Neutrophil (primary cell): ENCODE measurements around the gene S100PBP.

ENCODE experiments used
- H3K27ac ChIP-seq: fragments of 200-600 bp; sonication (generic); 2 replicates; pipeline ENCODE4 v1.5.1; 2016; ENCODE audit warnings: mild to moderate bottlenecking, moderate library complexity
- H3K27me3 ChIP-seq: fragments of 200-600 bp; sonication (generic); 2 replicates; pipeline ENCODE4 v1.6.0; 2016; ENCODE audit warnings: mild to moderate bottlenecking
- H3K36me3 ChIP-seq: fragments of 200-600 bp; sonication (generic); 2 replicates; pipeline ENCODE4 v1.5.1; 2017
- H3K4me1 ChIP-seq, 2 experiments: fragments of 200-600 bp in 1 of 2; sonication (generic) in 1 of 2; 1 replicate in 1 of 2; 2 replicates in 1 of 2; pipeline versions ENCODE4 v1.5.1 to v1.6.1; 2013 to 2016; ENCODE audit warnings: low read depth in 1 of 2, low read length in 1 of 2, mild to moderate bottlenecking in 1 of 2, moderate library complexity in 1 of 2; ENCODE audit not compliant: control insufficient read depth in 1 of 2, insufficient read depth in 1 of 2
- H3K4me3 ChIP-seq, 2 experiments: fragments of 200-600 bp in 1 of 2; sonication (generic) in 1 of 2; 1 replicate in 1 of 2; 2 replicates in 1 of 2; pipeline ENCODE4 v1.5.1; 2013 to 2016; ENCODE audit warnings: low read depth in 1 of 2, low read length in 1 of 2, mild to moderate bottlenecking in 1 of 2, moderate library complexity in 1 of 2
- H3K9me3 ChIP-seq: fragments of 200-600 bp; sonication (generic); 2 replicates; pipeline ENCODE4 v1.5.1; 2016
- TF ChIP-seq, protein P1 (sequence below): fragments of 200-600 bp; sonication (generic); IDR thresholded peaks from 2 replicates; pipeline ENCODE4 v1.5.1; 2016; ENCODE audit warnings: antibody characterized with exemption

Gene S100PBP

DNA sequence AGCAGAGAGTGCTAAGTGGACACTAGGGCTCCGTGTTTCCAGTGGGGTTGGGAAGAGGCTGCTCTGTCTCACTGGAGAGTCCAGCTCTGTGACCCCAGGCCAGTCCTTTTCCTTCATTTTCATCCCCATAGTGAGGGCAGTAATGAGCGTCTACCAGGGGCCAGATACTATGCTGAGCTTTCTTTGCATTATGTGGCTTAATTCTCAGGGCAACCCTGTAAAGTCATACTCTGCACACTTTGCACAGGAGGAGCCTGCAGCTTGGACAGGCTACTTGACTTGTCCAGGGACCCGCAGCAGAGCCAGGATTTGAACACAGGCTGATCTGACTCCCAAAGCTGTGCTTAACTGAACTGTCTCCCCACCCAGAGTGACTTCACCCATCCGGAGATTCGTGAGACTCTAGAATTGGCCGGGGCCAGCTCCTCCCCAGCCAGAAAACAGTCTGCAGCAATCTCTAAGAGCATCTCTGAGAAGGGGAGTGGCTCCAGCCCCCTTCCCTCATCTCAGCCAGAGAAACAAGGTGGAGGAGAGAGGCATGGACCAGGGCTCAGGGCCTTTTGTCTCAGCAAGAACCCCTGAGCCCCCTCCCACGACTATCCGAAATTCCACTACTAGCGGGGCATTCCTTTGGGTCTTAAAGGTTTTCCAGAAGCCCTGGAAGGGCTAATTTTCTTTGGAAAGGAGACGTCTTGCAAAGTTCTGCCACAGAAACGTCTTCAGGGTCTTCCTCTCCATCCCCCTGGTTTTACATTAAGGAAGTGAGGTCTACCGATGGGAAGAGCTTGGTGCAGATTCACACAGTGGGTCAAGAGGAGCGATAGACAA lies 54.1 kb downstream of the S100PBP start:
- H3K4me1 ChIP-seq, result no peaks in the 10 kb centered on the region
- H3K36me3 ChIP-seq, result no peaks in the 10 kb centered on the region
- H3K4me3 ChIP-seq, result no peak overlapping the region
- TF ChIP-seq, protein P1, sequence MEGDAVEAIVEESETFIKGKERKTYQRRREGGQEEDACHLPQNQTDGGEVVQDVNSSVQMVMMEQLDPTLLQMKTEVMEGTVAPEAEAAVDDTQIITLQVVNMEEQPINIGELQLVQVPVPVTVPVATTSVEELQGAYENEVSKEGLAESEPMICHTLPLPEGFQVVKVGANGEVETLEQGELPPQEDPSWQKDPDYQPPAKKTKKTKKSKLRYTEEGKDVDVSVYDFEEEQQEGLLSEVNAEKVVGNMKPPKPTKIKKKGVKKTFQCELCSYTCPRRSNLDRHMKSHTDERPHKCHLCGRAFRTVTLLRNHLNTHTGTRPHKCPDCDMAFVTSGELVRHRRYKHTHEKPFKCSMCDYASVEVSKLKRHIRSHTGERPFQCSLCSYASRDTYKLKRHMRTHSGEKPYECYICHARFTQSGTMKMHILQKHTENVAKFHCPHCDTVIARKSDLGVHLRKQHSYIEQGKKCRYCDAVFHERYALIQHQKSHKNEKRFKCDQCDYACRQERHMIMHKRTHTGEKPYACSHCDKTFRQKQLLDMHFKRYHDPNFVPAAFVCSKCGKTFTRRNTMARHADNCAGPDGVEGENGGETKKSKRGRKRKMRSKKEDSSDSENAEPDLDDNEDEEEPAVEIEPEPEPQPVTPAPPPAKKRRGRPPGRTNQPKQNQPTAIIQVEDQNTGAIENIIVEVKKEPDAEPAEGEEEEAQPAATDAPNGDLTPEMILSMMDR, result no peak
- H3K27me3 ChIP-seq, result peaks cover 79% of the 10 kb centered on the region
- no peak overlapping the region for H3K27ac ChIP-seq
- H3K9me3 ChIP-seq, result no peaks in the 10 kb centered on the region

DNA sequence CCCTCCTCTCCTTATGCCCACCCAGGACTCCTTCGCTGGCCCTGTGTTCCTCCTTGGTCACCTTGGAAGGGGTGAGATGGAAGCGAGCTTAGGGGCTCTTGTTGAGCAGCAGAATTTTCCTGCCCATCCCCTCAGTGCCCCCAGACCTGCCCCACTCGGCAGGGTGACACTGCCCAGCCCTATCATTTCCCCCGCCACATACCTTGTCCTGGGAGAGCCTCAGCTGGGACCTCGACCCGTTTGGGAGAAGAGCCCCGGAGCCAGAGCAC lies 54.7 kb downstream of the S100PBP start:
- TF ChIP-seq, protein P1, result no peak
- H3K9me3 ChIP-seq, result no peaks in the 10 kb centered on the region
- H3K4me3 ChIP-seq, result no peak overlapping the region
- H3K36me3 ChIP-seq, result no peaks in the 10 kb centered on the region
- peaks cover 84% of the 10 kb centered on the region for H3K27me3 ChIP-seq
- no peaks in the 10 kb centered on the region for H3K4me1 ChIP-seq
- H3K27ac ChIP-seq, result no peak overlapping the region

- peaks cover 98% of the 10 kb centered on the region for H3K27me3 ChIP-seq
- TF ChIP-seq, protein P1, result no peak
- H3K4me3 ChIP-seq, result no peak overlapping the region
- H3K9me3 ChIP-seq, result no peaks in the 10 kb centered on the region
- H3K4me1 ChIP-seq, result no peaks in the 10 kb centered on the region
- no peaks in the 10 kb centered on the region for H3K36me3 ChIP-seq
- H3K27ac ChIP-seq, result no peak overlapping the region
These were observed 56.0 kb downstream of the S100PBP start for GRCh38 chr1:32873484-32873883.

DNA sequence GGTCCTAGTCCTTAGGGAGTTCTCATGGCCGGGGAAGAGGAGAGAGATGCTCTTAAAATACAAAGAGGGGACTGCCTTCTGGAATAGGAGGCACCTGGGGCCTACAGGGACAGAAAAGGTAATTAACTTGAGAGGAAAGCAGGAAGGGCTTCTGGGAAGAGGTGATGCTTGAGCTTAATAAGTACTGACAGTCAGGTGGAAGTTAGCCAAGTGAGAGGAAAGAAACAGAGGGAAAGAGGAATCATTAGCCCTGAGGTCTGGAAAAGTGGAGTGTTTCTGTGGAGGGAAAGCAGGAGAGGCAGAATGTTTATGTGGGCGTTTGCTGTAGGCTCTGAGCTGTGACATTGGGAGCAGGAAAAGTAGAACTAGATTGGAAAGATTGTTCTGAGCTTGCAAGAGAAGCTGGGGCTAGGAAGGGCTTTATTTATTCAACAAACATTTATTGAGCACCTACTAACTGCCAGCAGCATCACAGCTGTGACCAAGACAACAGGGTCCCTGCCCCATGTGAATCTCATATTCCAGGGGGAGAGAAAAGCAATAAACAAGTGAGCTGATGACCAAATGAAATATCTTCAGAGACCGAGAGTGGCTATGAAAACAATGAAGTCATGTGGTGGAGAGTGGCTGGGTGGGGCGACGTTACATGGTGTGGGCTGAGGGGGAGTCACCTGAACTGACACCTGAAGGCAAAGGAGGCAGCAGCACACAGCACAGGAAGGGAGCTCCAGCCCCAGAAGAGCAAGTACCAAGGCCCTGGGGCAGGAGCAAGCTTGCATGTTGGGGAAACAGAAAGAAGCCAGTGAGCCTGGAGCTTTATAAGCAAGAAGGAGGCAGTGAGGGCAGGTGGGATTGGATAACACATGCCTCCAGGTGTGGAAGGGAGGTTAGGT lies 57.7 kb downstream of the S100PBP start:
- H3K27me3 ChIP-seq, result peaks cover 93% of the 10 kb centered on the region
- no peaks in the 10 kb centered on the region for H3K4me1 ChIP-seq
- no peaks in the 10 kb centered on the region for H3K36me3 ChIP-seq
- TF ChIP-seq, protein P1, result no peak
- no peak overlapping the region for H3K27ac ChIP-seq
- no peak overlapping the region for H3K4me3 ChIP-seq
- no peaks in the 10 kb centered on the region for H3K9me3 ChIP-seq

GRCh38 chr1:32876341-32877210 lies 59.1 kb downstream of the S100PBP start:
- no peaks in the 10 kb centered on the region for H3K36me3 ChIP-seq
- TF ChIP-seq, protein P1, result peak; percentile 90

More at GRCh38 chr1:32876341-32877210, 59.1 kb downstream of the S100PBP start:
- Histone ChIP-seq H3K9me3 (no peaks in the 10 kb centered on the region), H3K4me1 (no peaks in the 10 kb centered on the region), H3K4me3 (no peak overlapping the region), H3K27me3 (peaks cover 92% of the 10 kb centered on the region), H3K27ac (no peak overlapping the region)
